HepG2 (cell line): ENCODE data around the gene EMILIN1. TPM values are rescaled to one million over a fixed set of nuclear protein-coding genes. Genes with fewer than 3 reads are reported as not detected.

Source experiments
- EZH2 ChIP-seq: conservative IDR thresholded peaks from 2 replicates; pipeline ENCODE4 v1.6.1; 2012; ENCODE audit warnings: mild to moderate bottlenecking, low read depth, low read length, moderate library complexity
- HMG20B ChIP-seq: conservative IDR thresholded peaks from 2 replicates; pipeline ENCODE4 v1.6.1; 2016; ENCODE audit warnings: missing genetic modification reagents, missing compliant biosample characterization
- JARID2 ChIP-seq: sonication (generic); formaldehyde crosslinking; IDR thresholded peaks from 2 replicates; pipeline ENCODE4 v1.8.1; 2023; ENCODE audit warnings: missing genetic modification reagents, inconsistent platforms; ENCODE audit not compliant: insufficient replicate concordance
- MAFF ChIP-seq: IDR thresholded peaks from 2 replicates; pipeline ENCODE4 v1.6.1; 2011; ENCODE audit warnings: low read depth, low read length, improper control_type of control experiment
- NR3C1 ChIP-seq: sonication (generic); formaldehyde crosslinking; IDR thresholded peaks from 2 replicates; pipeline ENCODE4 v1.4.0; 2020; ENCODE audit warnings: missing genetic modification reagents
- SIX4 ChIP-seq: sonication (generic); formaldehyde crosslinking; IDR thresholded peaks from 2 replicates; pipeline ENCODE4 v1.4.0; 2020; ENCODE audit warnings: missing genetic modification reagents
- YEATS4 ChIP-seq: sonication (generic); formaldehyde crosslinking; IDR thresholded peaks from 2 replicates; pipeline ENCODE4 v1.4.0; 2020; ENCODE audit warnings: missing genetic modification reagents, borderline replicate concordance
- ZBTB40 ChIP-seq, 2 experiments: fragments of 450-650 bp in 1 of 2; sonication (generic) in 1 of 2; formaldehyde crosslinking in 1 of 2; IDR thresholded peaks; 2 replicates each; pipeline versions ENCODE4 v1.6.1 to v1.8.0; 2016 to 2022; ENCODE audit warnings: antibody characterized with exemption in 1 of 2, mild to moderate bottlenecking in 1 of 2, missing genetic modification reagents in 1 of 2
- polyA plus RNA-seq, 8 experiments: library from polyadenylated mRNA; depleted of rRNA in 3 of 8; stranded (reverse) in 7 of 8; unstranded in 1 of 8; fragments of >200 nt; fragmentation: Illumina TruSeq in 4 of 8; extraction: Trizol in 4 of 8; gene quantifications; 2 replicates each; pipeline versions ENCODE4 v1.2.1 to v1.2.3, GENCODE V29; 2011 to 2016; ENCODE audit warnings: low read depth in 4 of 8, missing spikeins in 1 of 8, mixed read lengths in 1 of 8; ENCODE audit not compliant: insufficient read depth in 1 of 8
- total RNA-seq, 5 experiments: library from RNA; depleted of rRNA; stranded (reverse); fragments of >200 nt; fragmentation: Illumina TruSeq; extraction: Trizol; gene quantifications; 2 replicates each; pipeline ENCODE4 v1.2.3, GENCODE V29; 2016; ENCODE audit warnings: low read depth in 1 of 5
- TF ChIP-seq, protein P1 (sequence below): sonication (generic); formaldehyde crosslinking; conservative IDR thresholded peaks from 2 replicates; pipeline ENCODE4 v1.8.0; 2022; ENCODE audit warnings: missing genetic modification reagents
- TF ChIP-seq, protein P2 (sequence below): sonication (generic); formaldehyde crosslinking; conservative IDR thresholded peaks from 2 replicates; pipeline ENCODE4 v1.5.0; 2020; ENCODE audit warnings: missing genetic modification reagents
- TF ChIP-seq, protein P3 (sequence below): sonication (generic); formaldehyde crosslinking; IDR thresholded peaks from 2 replicates; pipeline ENCODE4 v1.4.0; 2020; ENCODE audit warnings: missing genetic modification reagents, borderline replicate concordance

EMILIN1 gene
- total and polyA plus RNA-seq, 2 of the 13 experiments (the other 11 are each of a cell fraction or from before 2014, with no cell fraction given), result 8.1 to 9.7 TPM

DNA sequence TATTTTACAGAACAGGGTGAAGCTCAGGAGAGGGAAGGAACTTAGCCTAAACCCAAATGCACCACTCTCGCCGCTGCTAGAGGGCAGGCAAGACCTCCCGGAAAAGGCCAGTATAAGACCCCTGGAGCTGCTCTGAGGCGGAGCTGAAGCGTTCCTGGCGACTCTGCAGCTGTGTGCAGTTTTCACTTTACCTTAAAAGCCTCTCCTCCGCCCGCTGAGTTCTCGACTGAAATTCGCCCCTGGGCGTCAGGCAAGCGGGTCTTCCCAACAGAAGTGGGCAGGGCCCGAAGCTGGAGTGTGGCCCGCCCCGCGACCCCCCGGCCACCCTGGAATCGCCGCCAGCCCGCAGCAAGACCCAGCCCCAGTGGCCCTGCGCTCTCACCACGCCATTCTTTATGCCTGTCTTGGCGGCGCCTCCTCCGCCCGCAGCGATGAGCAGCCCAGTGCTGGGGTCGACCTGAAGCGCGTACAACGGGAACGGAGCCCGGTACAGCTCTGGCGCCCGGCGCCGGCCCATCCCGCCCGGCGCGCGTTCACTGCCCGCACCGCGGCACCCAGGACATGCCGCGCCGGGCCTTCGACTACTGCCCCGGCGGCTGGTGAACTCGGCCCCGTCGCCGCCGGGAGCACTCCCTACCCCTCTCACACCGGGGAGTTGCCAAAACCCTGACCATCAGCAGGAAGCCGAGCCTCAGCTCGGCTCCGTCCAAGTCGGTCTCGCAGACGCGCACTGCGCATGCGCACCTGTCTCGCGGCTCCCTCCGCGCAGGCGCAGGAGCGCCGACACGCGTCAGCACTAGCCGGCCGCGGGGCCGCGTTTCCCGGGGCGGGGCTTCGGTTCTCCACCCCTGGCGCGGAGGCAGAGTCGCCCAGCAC, 55.7 kb downstream of the EMILIN1 start, which contains the start of gene PREB (continued):
- TF ChIP-seq ZBTB40 (IDR thresholded peaks at IDR 0.05) (no peak), ZBTB40 (CRISPR knock-in tag; IDR thresholded peaks at IDR 0.05) (peak; percentile 50; the same call in 1 of the 2 replicates), NR3C1 (no peak), SIX4 (CRISPR knock-in tag) (no peak), JARID2 (CRISPR knock-in tag) (no peak), HMG20B (CRISPR knock-in tag) (no peak), MAFF (no peak), EZH2 (no peak), YEATS4 (CRISPR knock-in tag) (peak; percentile 85; the same call in 1 of the 2 replicates)
- TF ChIP-seq, protein P1, sequence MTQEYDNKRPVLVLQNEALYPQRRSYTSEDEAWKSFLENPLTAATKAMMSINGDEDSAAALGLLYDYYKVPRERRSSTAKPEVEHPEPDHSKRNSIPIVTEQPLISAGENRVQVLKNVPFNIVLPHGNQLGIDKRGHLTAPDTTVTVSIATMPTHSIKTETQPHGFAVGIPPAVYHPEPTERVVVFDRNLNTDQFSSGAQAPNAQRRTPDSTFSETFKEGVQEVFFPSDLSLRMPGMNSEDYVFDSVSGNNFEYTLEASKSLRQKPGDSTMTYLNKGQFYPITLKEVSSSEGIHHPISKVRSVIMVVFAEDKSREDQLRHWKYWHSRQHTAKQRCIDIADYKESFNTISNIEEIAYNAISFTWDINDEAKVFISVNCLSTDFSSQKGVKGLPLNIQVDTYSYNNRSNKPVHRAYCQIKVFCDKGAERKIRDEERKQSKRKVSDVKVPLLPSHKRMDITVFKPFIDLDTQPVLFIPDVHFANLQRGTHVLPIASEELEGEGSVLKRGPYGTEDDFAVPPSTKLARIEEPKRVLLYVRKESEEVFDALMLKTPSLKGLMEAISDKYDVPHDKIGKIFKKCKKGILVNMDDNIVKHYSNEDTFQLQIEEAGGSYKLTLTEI (CRISPR knock-in tag), result no peak
- TF ChIP-seq, protein P2, sequence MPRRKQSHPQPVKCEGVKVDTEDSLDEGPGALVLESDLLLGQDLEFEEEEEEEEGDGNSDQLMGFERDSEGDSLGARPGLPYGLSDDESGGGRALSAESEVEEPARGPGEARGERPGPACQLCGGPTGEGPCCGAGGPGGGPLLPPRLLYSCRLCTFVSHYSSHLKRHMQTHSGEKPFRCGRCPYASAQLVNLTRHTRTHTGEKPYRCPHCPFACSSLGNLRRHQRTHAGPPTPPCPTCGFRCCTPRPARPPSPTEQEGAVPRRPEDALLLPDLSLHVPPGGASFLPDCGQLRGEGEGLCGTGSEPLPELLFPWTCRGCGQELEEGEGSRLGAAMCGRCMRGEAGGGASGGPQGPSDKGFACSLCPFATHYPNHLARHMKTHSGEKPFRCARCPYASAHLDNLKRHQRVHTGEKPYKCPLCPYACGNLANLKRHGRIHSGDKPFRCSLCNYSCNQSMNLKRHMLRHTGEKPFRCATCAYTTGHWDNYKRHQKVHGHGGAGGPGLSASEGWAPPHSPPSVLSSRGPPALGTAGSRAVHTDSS, result no peak
- TF ChIP-seq, protein P3, sequence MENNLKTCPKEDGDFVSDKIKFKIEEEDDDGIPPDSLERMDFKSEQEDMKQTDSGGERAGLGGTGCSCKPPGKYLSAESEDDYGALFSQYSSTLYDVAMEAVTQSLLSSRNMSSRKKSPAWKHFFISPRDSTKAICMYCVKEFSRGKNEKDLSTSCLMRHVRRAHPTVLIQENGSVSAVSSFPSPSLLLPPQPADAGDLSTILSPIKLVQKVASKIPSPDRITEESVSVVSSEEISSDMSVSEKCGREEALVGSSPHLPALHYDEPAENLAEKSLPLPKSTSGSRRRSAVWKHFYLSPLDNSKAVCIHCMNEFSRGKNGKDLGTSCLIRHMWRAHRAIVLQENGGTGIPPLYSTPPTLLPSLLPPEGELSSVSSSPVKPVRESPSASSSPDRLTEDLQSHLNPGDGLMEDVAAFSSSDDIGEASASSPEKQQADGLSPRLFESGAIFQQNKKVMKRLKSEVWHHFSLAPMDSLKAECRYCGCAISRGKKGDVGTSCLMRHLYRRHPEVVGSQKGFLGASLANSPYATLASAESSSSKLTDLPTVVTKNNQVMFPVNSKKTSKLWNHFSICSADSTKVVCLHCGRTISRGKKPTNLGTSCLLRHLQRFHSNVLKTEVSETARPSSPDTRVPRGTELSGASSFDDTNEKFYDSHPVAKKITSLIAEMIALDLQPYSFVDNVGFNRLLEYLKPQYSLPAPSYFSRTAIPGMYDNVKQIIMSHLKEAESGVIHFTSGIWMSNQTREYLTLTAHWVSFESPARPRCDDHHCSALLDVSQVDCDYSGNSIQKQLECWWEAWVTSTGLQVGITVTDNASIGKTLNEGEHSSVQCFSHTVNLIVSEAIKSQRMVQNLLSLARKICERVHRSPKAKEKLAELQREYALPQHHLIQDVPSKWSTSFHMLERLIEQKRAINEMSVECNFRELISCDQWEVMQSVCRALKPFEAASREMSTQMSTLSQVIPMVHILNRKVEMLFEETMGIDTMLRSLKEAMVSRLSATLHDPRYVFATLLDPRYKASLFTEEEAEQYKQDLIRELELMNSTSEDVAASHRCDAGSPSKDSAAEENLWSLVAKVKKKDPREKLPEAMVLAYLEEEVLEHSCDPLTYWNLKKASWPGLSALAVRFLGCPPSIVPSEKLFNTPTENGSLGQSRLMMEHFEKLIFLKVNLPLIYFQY, result 0 out of 2 replicates have a peak, but pooled peaks have one; percentile 42
